ENCODE data around the gene FBXO8. TPM values are rescaled to one million over a fixed set of nuclear protein-coding genes. Genes with fewer than 3 reads are reported as not detected.

Gene FBXO8, protein sequence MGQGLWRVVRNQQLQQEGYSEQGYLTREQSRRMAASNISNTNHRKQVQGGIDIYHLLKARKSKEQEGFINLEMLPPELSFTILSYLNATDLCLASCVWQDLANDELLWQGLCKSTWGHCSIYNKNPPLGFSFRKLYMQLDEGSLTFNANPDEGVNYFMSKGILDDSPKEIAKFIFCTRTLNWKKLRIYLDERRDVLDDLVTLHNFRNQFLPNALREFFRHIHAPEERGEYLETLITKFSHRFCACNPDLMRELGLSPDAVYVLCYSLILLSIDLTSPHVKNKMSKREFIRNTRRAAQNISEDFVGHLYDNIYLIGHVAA
- total RNA-seq: 14.4 and 15.7 TPM in 2 replicates

DNA sequence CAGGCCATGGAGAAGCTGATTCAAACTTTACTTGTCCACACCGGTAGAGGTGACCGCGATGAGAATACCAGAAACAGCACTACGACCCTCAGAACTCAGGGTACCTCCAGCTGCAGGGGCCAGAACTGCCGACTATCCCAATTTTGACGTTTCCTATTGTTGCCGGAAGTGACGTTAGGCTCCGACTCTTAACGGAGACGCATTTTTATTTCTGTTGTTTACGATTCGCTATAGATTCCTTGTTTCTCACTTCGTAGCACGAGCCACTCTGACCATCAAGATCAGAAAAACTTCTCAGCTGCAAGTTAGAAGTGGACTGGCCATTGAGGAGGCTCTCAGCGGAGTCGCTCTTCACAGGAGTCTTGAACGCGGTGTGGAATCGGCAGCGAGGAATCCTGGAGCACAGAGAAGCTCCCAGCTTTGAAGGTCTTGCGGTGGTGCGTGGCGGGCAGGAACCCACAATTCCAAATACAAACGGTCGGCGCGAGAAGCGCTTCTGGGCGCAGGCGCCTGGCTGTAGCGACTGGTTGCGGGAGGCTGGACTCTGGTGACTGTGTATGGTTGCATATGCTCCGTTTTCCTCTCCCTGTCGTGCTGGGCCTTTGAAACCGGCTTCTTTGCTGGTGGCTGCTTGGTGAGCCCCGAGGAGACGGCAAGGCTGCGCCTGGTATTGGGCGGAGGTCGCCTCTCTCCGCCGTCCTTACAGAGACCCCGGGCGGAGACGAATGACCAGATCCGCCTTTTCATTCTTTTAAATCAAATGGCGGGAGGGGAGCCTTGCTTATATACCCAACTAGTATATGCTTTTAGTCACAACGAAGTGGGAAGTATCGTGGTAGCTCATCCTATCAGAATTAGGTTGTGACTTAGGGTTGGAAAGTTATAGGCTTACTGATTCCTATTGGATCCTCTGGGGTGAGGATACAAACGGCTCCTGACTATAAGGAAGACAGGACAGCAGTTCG, at the start of gene FBXO8, which contains the start of gene CEP44:
Gene FBXO8 (minus strand): TSS at position 161 of the 965 bp plus-strand sequence. CDS start 20,575 bp downstream, outside the sequence.
Gene CEP44 (plus strand): TSS at position 405 of the 965 bp plus-strand sequence. CDS start 15,211 bp downstream, outside the sequence.
- H3K36me3 ChIP-seq (ENCODE audit: control insufficient read depth, insufficient read depth, low read length): no peaks in the 10 kb centered on the region
- TF ChIP-seq, protein P1, sequence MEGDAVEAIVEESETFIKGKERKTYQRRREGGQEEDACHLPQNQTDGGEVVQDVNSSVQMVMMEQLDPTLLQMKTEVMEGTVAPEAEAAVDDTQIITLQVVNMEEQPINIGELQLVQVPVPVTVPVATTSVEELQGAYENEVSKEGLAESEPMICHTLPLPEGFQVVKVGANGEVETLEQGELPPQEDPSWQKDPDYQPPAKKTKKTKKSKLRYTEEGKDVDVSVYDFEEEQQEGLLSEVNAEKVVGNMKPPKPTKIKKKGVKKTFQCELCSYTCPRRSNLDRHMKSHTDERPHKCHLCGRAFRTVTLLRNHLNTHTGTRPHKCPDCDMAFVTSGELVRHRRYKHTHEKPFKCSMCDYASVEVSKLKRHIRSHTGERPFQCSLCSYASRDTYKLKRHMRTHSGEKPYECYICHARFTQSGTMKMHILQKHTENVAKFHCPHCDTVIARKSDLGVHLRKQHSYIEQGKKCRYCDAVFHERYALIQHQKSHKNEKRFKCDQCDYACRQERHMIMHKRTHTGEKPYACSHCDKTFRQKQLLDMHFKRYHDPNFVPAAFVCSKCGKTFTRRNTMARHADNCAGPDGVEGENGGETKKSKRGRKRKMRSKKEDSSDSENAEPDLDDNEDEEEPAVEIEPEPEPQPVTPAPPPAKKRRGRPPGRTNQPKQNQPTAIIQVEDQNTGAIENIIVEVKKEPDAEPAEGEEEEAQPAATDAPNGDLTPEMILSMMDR (IDR thresholded peaks at IDR 0.05; ENCODE audit: insufficient read depth, low read length, poor library complexity, severe bottlenecking): no peak
- peak; percentile 23 for DNase-seq (ENCODE audit: low read depth)
- H3K27me3 ChIP-seq (ENCODE audit: control insufficient read depth, insufficient read depth, low read length): no peaks in the 10 kb centered on the region
- peak within 1 kb of the TSS; percentile 65 for H3K4me3 ChIP-seq (ENCODE audit: low read depth, low read length)

DNA sequence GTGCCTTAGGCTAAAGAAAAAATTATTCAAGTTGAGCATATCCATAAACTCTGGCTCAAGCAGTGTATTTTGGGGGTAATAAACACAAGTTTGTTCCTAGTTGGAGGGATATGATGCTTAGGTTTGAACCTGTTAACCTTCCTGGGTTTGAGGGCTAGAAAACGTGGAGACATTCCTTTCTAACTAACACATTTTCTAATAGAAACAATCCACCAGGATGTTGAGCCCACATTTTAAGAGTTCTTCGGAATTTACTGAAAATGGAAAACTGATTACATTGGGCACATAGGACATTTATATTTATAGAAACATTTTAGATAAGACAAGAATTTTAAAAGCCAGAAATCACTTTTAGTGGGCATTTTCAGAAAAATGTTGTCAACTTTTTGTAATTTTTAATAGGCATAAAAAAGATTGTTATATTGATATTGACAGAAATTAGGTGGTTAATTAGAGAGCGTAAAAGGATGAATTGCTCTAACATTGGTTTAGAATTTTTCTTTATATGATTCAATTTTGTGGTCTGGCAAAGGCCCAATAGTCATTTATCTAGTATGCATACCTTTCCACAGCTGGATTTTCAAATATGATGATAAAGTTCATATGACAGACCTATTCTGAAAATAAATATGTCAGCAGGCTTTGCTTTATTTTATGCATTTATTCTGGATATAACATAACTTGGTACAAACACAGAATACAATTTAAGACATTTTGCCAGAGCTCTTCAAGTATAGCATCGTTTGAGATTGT, 49.5 kb upstream of the FBXO8 start:
- TF ChIP-seq, protein P1 (IDR thresholded peaks at IDR 0.05; ENCODE audit: insufficient read depth, low read length, poor library complexity, severe bottlenecking): no peak
- no peak for DNase-seq (ENCODE audit: low read depth)
- Histone ChIP-seq H3K4me3 (ENCODE audit: low read depth, low read length) (no peak overlapping the region), H3K36me3 (ENCODE audit: control insufficient read depth, insufficient read depth, low read length) (no peaks in the 10 kb centered on the region), H3K27me3 (ENCODE audit: control insufficient read depth, insufficient read depth, low read length) (no peaks in the 10 kb centered on the region)

DNA sequence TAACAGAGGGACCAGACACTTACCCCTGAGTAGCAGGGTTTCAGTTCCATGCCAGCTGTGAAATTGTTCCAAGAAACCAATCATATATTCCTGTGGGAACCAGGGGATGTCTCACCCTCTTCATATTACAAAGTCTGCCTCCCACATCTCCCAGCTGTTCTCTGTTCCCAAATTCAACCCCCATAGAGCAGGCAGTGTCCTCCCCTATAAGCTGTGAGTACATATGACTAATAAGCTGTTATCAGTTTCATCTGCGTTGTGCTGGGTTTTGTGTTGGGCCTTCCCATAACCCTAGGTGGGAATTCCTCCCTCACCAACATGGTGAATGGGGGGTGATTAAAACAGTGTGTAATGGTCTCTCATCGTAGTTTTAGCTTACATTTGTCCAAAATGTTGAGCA, 41.3 kb upstream of the FBXO8 start:
- Histone ChIP-seq H3K36me3 (ENCODE audit: control insufficient read depth, insufficient read depth, low read length) (no peaks in the 10 kb centered on the region), H3K4me3 (ENCODE audit: low read depth, low read length) (no peak overlapping the region), H3K27me3 (ENCODE audit: control insufficient read depth, insufficient read depth, low read length) (no peaks in the 10 kb centered on the region)
- DNase-seq (ENCODE audit: low read depth): no peak
- TF ChIP-seq, protein P1 (IDR thresholded peaks at IDR 0.05; ENCODE audit: insufficient read depth, low read length, poor library complexity, severe bottlenecking): no peak

DNA sequence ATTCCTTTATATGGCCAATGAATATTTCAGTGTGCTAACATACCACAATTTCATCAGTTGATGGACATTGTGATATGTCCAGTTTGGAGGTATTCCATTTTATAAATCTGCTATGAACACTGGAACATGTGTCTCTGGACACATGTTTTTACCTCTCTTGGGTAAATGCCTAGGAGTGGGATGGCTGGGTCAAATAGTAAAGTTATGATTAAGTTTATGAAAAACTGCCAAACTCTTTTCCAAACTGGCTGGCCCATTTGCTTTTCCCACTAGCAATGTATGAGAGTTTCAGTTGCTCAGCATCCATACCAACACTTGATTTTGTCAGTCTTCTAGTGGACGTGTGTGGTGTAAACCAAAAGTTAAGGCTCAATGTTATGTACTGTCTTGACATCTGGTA, 40.8 kb upstream of the FBXO8 start:
- TF ChIP-seq, protein P1 (IDR thresholded peaks at IDR 0.05; ENCODE audit: insufficient read depth, low read length, poor library complexity, severe bottlenecking): no peak
- Histone ChIP-seq H3K27me3 (ENCODE audit: control insufficient read depth, insufficient read depth, low read length) (no peaks in the 10 kb centered on the region), H3K4me3 (ENCODE audit: low read depth, low read length) (no peak overlapping the region), H3K36me3 (ENCODE audit: control insufficient read depth, insufficient read depth, low read length) (no peaks in the 10 kb centered on the region)
- DNase-seq (ENCODE audit: low read depth): no peak

DNA sequence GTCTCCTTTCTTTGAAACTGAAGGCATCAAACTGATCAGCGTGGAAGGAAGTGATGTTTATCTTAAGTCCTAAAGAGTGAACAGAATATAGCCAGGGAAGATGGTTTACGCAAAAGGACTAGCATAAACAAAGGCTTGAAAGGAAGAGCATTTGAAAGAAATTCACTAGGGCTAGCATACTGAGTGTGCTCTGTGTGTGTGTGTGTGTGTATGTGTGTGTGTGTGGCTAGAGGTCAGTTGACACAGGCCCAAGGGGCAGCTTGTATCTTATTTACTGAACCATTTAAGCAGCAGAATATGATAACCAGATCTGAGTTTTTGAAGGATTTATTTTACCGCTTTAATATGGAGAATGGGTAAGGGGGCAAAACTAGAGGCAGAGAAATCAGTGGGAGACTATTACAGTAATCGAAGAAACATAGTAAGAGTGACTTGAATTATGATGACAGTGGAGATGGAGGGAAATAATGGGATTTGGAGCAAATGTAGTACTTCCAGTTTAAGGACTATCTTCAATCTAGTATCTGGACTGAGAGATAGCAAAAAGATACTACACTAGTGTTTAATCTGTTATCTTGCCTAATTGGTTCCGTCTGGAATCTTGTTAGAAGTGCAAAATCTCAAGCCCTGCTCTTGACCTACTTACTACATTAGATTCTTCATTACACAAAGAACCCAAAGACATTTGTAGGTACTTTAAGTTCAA, 37.2 kb upstream of the FBXO8 start:
- Histone ChIP-seq H3K4me3 (ENCODE audit: low read depth, low read length) (no peak overlapping the region), H3K36me3 (ENCODE audit: control insufficient read depth, insufficient read depth, low read length) (no peaks in the 10 kb centered on the region), H3K27me3 (ENCODE audit: control insufficient read depth, insufficient read depth, low read length) (no peaks in the 10 kb centered on the region)
- TF ChIP-seq, protein P1 (IDR thresholded peaks at IDR 0.05; ENCODE audit: insufficient read depth, low read length, poor library complexity, severe bottlenecking): no peak
- no peak for DNase-seq (ENCODE audit: low read depth)
